HG03439 (cell line): ENCODE measurements around the gene HABP4.

Experiments used
- ATAC-seq: cut with Tn5 transposase; IDR thresholded peaks from one replicate; pipeline ENCODE4 v1.9.1; 2021; ENCODE audit warnings: mild to moderate bottlenecking, moderate library complexity; ENCODE audit not compliant: unreplicated experiment

Gene HABP4

GRCh38 chr9:96515621-96516470 is 65.9 kb downstream of the HABP4 start:
- no peak for ATAC-seq

GRCh38 chr9:96519095-96519494 is 69.1 kb downstream of the HABP4 start:
- ATAC-seq = no peak

- no peak for ATAC-seq
Observed at GRCh38 chr9:96519787-96520186, 69.8 kb downstream of the HABP4 start.

GRCh38 chr9:96522366-96522765 is 72.4 kb downstream of the HABP4 start:
- no peak for ATAC-seq

- ATAC-seq = no peak
Observed at GRCh38 chr9:96523374-96523773, 73.4 kb downstream of the HABP4 start.

- no peak for ATAC-seq
Observed at GRCh38 chr9:96524045-96524444, 74.1 kb downstream of the HABP4 start.

- no peak for ATAC-seq
Observed at GRCh38 chr9:96524764-96525163, 74.8 kb downstream of the HABP4 start.

- no peak for ATAC-seq
Observed at GRCh38 chr9:96532173-96532572, 82.2 kb downstream of the HABP4 start.

GRCh38 chr9:96540106-96540505 is 90.1 kb downstream of the HABP4 start:
- ATAC-seq = no peak
